A549 (cell line): ENCODE results near the gene ACOT7. TPM values are rescaled to one million over a fixed set of nuclear protein-coding genes. Genes with fewer than 3 reads are reported as not detected.

Experiments used
- ATAC-seq, 2 experiments: fragments of 200-7000 bp in 1 of 2; fragments of >200 bp in 1 of 2; cut with Nextera tagmentation in 1 of 2; cut with Tn5 transposase in 1 of 2; 3 replicates each; pipeline versions ENCODE4 v1.8.0 to v1.9.1; 2018 to 2020; ENCODE audit warnings: mild to moderate bottlenecking in 1 of 2, moderate library complexity in 1 of 2
- CTCF ChIA-PET: fragments of 300-600 bp; sonication (Branson Sonifier 250); formaldehyde crosslinking; extraction: SDS; loops from one replicate; lab custom pipeline; 2021; ENCODE audit warnings: antibody characterized with exemption, inconsistent platforms; lab: Yijun Ruan, JAX
- POLR2A ChIA-PET: fragments of 350-600 bp; formaldehyde crosslinking; extraction: SDS; loops from one replicate; lab custom pipeline; 2021; ENCODE audit warnings: antibody characterized with exemption, inconsistent platforms; lab: Yijun Ruan, JAX
- DNase-seq, 2 experiments: peaks; one replicate each; pipeline versions ENCODE4 v3.0.0 to v3.0.0-alpha.2; 2011 to 2016; ENCODE audit warnings: low read depth in 1 of 2, low spot score in 1 of 2
- FAIRE-seq: peaks from 2 replicates; lab custom pipeline; 2011; peaks lifted over from hg19 to GRCh38; lab: Jason Lieb, UNC
- H3K27ac ChIP-seq, 2 experiments: fragments of >200 bp; sonication (Bioruptor Twin); formaldehyde crosslinking; 3 replicates each; pipeline ENCODE4 v1.5.1; 2016 to 2017
- H3K4me1 ChIP-seq: fragments of >200 bp; sonication (Bioruptor Twin); formaldehyde crosslinking; 3 replicates; pipeline ENCODE4 v1.6.1; 2016
- H3K4me2 ChIP-seq: fragments of >200 bp; sonication (Bioruptor Twin); formaldehyde crosslinking; 3 replicates; pipeline ENCODE4 v1.6.1; 2016
- H3K4me3 ChIP-seq: fragments of >200 bp; sonication (Bioruptor Twin); formaldehyde crosslinking; 3 replicates; pipeline ENCODE4 v1.5.1; 2016
- H3K9me3 ChIP-seq: fragments of >200 bp; sonication (Bioruptor Twin); formaldehyde crosslinking; 3 replicates; pipeline ENCODE4 v1.6.1; 2016
- BCL3 ChIP-seq: fragments of >200 bp; sonication (Bioruptor Twin); formaldehyde crosslinking; IDR thresholded peaks from 3 replicates; pipeline ENCODE4 v1.6.1; 2016
- BHLHE40 ChIP-seq: IDR thresholded peaks from 2 replicates; pipeline ENCODE4 v1.6.1; 2012; ENCODE audit warnings: low read depth, low read length, inconsistent platforms
- CHD4 ChIP-seq: fragments of 200-600 bp; sonication (generic); IDR thresholded peaks from 2 replicates; pipeline ENCODE4 v1.6.1; 2016; ENCODE audit warnings: antibody characterized with exemption, mild to moderate bottlenecking, borderline replicate concordance
- ESRRA ChIP-seq: fragments of 150-350 bp; IDR thresholded peaks from 2 replicates; pipeline ENCODE4 v1.6.1; 2014; ENCODE audit warnings: mild to moderate bottlenecking, low read length, borderline replicate concordance
- FOSL2 ChIP-seq, 2 experiments: fragments of 450-650 bp in 1 of 2; fragments of >200 bp in 1 of 2; sonication (Bioruptor Twin) in 1 of 2; formaldehyde crosslinking; IDR thresholded peaks; 2 replicates each; pipeline versions ENCODE4 v1.5.0 to v1.6.1; 2016 to 2020; ENCODE audit warnings: mild to moderate bottlenecking in 1 of 2, moderate library complexity in 1 of 2
- FOXS1 ChIP-seq: fragments of 250-450 bp; sonication (Bioruptor Pico); IDR thresholded peaks from 2 replicates; pipeline ENCODE4 v1.5.0; 2020; ENCODE audit warnings: mild to moderate bottlenecking, moderate library complexity
- HOXA7 ChIP-seq: fragments of 250-450 bp; sonication (Bioruptor Pico); IDR thresholded peaks from 2 replicates; pipeline ENCODE4 v1.5.0; 2020; ENCODE audit warnings: mild to moderate bottlenecking, moderate library complexity
- KDM5A ChIP-seq: fragments of 200-600 bp; sonication (generic); IDR thresholded peaks from 2 replicates; pipeline ENCODE4 v1.6.1; 2016; ENCODE audit warnings: antibody characterized with exemption, mild to moderate bottlenecking
- MAFK ChIP-seq: fragments of 450-650 bp; IDR thresholded peaks from 2 replicates; pipeline ENCODE4 v1.6.1; 2014; ENCODE audit not compliant: partially characterized antibody
- MAX ChIP-seq: IDR thresholded peaks from 2 replicates; pipeline ENCODE4 v1.6.1; 2012
- PHF8 ChIP-seq: fragments of 200-600 bp; sonication (generic); IDR thresholded peaks from 2 replicates; pipeline ENCODE4 v1.6.1; 2016; ENCODE audit warnings: low read depth, mild to moderate bottlenecking, antibody characterized with exemption, moderate library complexity, borderline replicate concordance
- POLR2AphosphoS2 ChIP-seq: conservative IDR thresholded peaks from 2 replicates; pipeline ENCODE4 v1.6.1; 2012; ENCODE audit warnings: low read length, improper control_type of control experiment, inconsistent platforms
- RAD21 ChIP-seq, 2 experiments: fragments of >200 bp in 1 of 2; sonication (Bioruptor Twin) in 1 of 2; formaldehyde crosslinking in 1 of 2; IDR thresholded peaks in 1 of 2; conservative IDR thresholded peaks in 1 of 2; 2 replicates in 1 of 2; 3 replicates in 1 of 2; pipeline ENCODE4 v1.6.1; 2012 to 2018; ENCODE audit warnings: inconsistent platforms in 1 of 2
- RARB ChIP-seq: fragments of 250-450 bp; sonication (Bioruptor Pico); IDR thresholded peaks from 2 replicates; pipeline ENCODE4 v1.8.0; 2021; ENCODE audit warnings: mild to moderate bottlenecking, moderate library complexity
- RCOR1 ChIP-seq: fragments of 150-350 bp; IDR thresholded peaks from 2 replicates; pipeline ENCODE4 v1.6.1; 2014; ENCODE audit warnings: antibody characterized with exemption, low read length, low read depth
- REST ChIP-seq: fragments of 200-600 bp; sonication (generic); IDR thresholded peaks from 2 replicates; pipeline ENCODE4 v1.6.1; 2016; ENCODE audit warnings: antibody characterized with exemption, mild to moderate bottlenecking, moderate library complexity
- SMC3 ChIP-seq: fragments of >200 bp; sonication (Bioruptor Twin); formaldehyde crosslinking; IDR thresholded peaks from 3 replicates; pipeline ENCODE4 v1.6.1; 2018; ENCODE audit warnings: inconsistent platforms
- SREBF2 ChIP-seq: fragments of 450-650 bp; IDR thresholded peaks from 2 replicates; pipeline ENCODE4 v1.6.1; 2014; ENCODE audit warnings: mild to moderate bottlenecking, moderate library complexity
- whole genome bisulfite sequencing: methylation state at CpG from one replicate; pipeline ENCODE4 v1.1.6; 2017; ENCODE audit errors: missing lambda C conversion rate; 5-methylcytosine and 5-hydroxymethylcytosine counted together
- polyA plus RNA-seq, 4 experiments: library from polyadenylated mRNA; depleted of rRNA in 3 of 4; stranded (reverse); fragments of >200 nt; fragmentation: RNase III in 1 of 4; extraction: RNeasy Plus Mini Kit Qiagen cat#74134 plus additional on column Dnase treatment in 1 of 4; gene quantifications; 2 replicates in 3 of 4; 3 replicates in 1 of 4; pipeline ENCODE4 v1.2.3, GENCODE V29; 2011 to 2017
- TF ChIP-seq, protein P1 (sequence below): fragments of 250-450 bp; sonication (Bioruptor Pico); IDR thresholded peaks from 2 replicates; pipeline ENCODE4 v1.5.0; 2021; ENCODE audit warnings: mild to moderate bottlenecking, moderate library complexity, borderline replicate concordance
- TF ChIP-seq, protein P2 (sequence below): IDR thresholded peaks from 2 replicates; pipeline ENCODE4 v1.6.1; 2012; ENCODE audit warnings: low read depth, borderline replicate concordance

Gene ACOT7
- polyA plus RNA-seq, 2 of the 4 experiments (the other 2 are of a cell fraction): 48.0 to 49.6 TPM

GRCh38 chr1:6237093-6237492 lies 156.5 kb downstream of the ACOT7 start:
- no peak overlapping the region for H3K4me2 ChIP-seq
- FAIRE-seq (no peak), DNase-seq (no peak), ATAC-seq (no peak)
- no peak overlapping the region for H3K4me3 ChIP-seq
- no peak overlapping the region for H3K27ac ChIP-seq
- ChIA-PET POLR2A (interaction anchor here (1.6 kb wide), 1 partner anchor 31 kb away, joined by 9 read pairs; the partner anchor contains the start of gene RNF207), CTCF (interaction anchor here (0.9 to 4.4 kb wide), 4 partner anchors 8 to 107 kb away, joined by 3 to 33 read pairs (median 16); partner anchors contain the start of gene RNF207)
- peaks cover 7% of the 10 kb centered on the region; the same call in 1 of the 3 replicates for H3K4me1 ChIP-seq
- no peaks in the 10 kb centered on the region for H3K9me3 ChIP-seq
- WGBS: 95% methylated on average over 4 of the region's 4 CpGs
- TF ChIP-seq ESRRA (no peak), BHLHE40 (no peak), FOSL2 (IDR thresholded peaks at IDR 0.05) (no peak), FOSL2 (CRISPR knock-in tag; IDR thresholded peaks at IDR 0.05) (no peak), HOXA7 (no peak), SREBF2 (no peak), RAD21 (conservative IDR thresholded peaks at IDR 0.05 in 1 of 2, IDR thresholded peaks at IDR 0.05 in 1 of 2) (no peak)
- TF ChIP-seq, protein P1, sequence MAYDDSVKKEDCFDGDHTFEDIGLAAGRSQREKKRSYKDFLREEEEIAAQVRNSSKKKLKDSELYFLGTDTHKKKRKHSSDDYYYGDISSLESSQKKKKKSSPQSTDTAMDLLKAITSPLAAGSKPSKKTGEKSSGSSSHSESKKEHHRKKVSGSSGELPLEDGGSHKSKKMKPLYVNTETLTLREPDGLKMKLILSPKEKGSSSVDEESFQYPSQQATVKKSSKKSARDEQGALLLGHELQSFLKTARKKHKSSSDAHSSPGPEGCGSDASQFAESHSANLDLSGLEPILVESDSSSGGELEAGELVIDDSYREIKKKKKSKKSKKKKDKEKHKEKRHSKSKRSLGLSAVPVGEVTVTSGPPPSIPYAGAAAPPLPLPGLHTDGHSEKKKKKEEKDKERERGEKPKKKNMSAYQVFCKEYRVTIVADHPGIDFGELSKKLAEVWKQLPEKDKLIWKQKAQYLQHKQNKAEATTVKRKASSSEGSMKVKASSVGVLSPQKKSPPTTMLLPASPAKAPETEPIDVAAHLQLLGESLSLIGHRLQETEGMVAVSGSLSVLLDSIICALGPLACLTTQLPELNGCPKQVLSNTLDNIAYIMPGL (CRISPR knock-in tag): no peak
- TF ChIP-seq, protein P2, sequence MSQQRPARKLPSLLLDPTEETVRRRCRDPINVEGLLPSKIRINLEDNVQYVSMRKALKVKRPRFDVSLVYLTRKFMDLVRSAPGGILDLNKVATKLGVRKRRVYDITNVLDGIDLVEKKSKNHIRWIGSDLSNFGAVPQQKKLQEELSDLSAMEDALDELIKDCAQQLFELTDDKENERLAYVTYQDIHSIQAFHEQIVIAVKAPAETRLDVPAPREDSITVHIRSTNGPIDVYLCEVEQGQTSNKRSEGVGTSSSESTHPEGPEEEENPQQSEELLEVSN: no peak

- peak overlapping the region; percentile 100 for H3K4me3 ChIP-seq
- no peaks in the 10 kb centered on the region for H3K9me3 ChIP-seq
- POLR2A ChIA-PET: interaction anchor here (1.0 to 1.6 kb wide), 4 partner anchors 9 to 30 kb away, joined by 3 to 9 read pairs (median 6); partner anchors contain the start of gene RNF207
- TF ChIP-seq CHD4: no peak
- no peak for TF ChIP-seq ESRRA
- no peak for TF ChIP-seq MAFK
- TF ChIP-seq KDM5A: no peak
- TF ChIP-seq, protein P1 (CRISPR knock-in tag): no peak
- no peak for FAIRE-seq
- no peak for ATAC-seq
- H3K27ac ChIP-seq: peak overlapping the region; percentile 99
- peak overlapping the region; percentile 78 for H3K4me2 ChIP-seq
- CTCF ChIA-PET: interaction anchor here (0.6 to 4.4 kb wide), 6 partner anchors 10 to 223 kb away, joined by 3 to 21 read pairs (median 4); partner anchors contain the start of gene RNF207
- H3K4me1 ChIP-seq: peaks cover 7% of the 10 kb centered on the region; the same call in 1 of the 3 replicates
- DNase-seq: no peak
- 0% methylated on average over 3 of the region's 30 CpGs for WGBS
These were observed 158.3 kb downstream of the ACOT7 start for GRCh38 chr1:6235296-6235677.

GRCh38 chr1:6234502-6235295 lies 158.9 kb downstream of the ACOT7 start:
- no peak for FAIRE-seq
- no peak for TF ChIP-seq REST
- TF ChIP-seq MAX: no peak
- no peak for TF ChIP-seq RARB (CRISPR knock-in tag)
- TF ChIP-seq SMC3: no peak
- TF ChIP-seq BCL3: no peak
- no peak for TF ChIP-seq RCOR1
- no peak for TF ChIP-seq PHF8
- TF ChIP-seq FOXS1: no peak
- no peak for TF ChIP-seq POLR2AphosphoS2

More at GRCh38 chr1:6234502-6235295, 158.9 kb downstream of the ACOT7 start:
- ChIA-PET CTCF (interaction anchor here (1.0 to 4.4 kb wide), 5 partner anchors 10 to 30 kb away, joined by 3 to 21 read pairs (median 4); partner anchors contain the start of gene RNF207), POLR2A (interaction anchor here (1.0 kb wide), 1 partner anchor 9 kb away, joined by 3 read pairs; no protein-coding TSS in a partner anchor)
- no peak for ATAC-seq
- WGBS: 37% methylated on average over 17 of the region's 20 CpGs
- peak overlapping the region; percentile 78 for H3K4me2 ChIP-seq
- DNase-seq: no peak
- peak overlapping the region; percentile 99 for H3K27ac ChIP-seq
- H3K9me3 ChIP-seq: no peaks in the 10 kb centered on the region
- peaks cover 7% of the 10 kb centered on the region; the same call in 1 of the 3 replicates for H3K4me1 ChIP-seq
- H3K4me3 ChIP-seq: peak overlapping the region; percentile 100
